NB4 (cell line): ENCODE data around the gene ZSWIM3.

Source experiments
- DNase-seq: peaks from one replicate; pipeline ENCODE4 v3.0.0; 2010; ENCODE audit warnings: low read depth
- H3K4me3 ChIP-seq: one replicate; pipeline ENCODE4 v1.5.1; 2011; ENCODE audit warnings: mild to moderate bottlenecking, low read depth, low read length, moderate library complexity
- MYC ChIP-seq: IDR thresholded peaks from 2 replicates; pipeline ENCODE4 v1.6.1; 2011; ENCODE audit warnings: low read depth, low read length
- POLR2A ChIP-seq: IDR thresholded peaks from 2 replicates; pipeline ENCODE4 v1.6.1; 2011; ENCODE audit warnings: mild to moderate bottlenecking; ENCODE audit not compliant: insufficient read length; ENCODE audit errors: extremely low read depth
- TF ChIP-seq, protein P1 (sequence below): IDR thresholded peaks from one replicate; pipeline ENCODE4 v1.5.1; 2012; ENCODE audit warnings: low read depth, low read length
- TF ChIP-seq, protein P2 (sequence below): IDR thresholded peaks from 2 replicates; pipeline ENCODE4 v1.6.1; 2011; ENCODE audit warnings: low read depth, low read length

Gene ZSWIM3

DNA sequence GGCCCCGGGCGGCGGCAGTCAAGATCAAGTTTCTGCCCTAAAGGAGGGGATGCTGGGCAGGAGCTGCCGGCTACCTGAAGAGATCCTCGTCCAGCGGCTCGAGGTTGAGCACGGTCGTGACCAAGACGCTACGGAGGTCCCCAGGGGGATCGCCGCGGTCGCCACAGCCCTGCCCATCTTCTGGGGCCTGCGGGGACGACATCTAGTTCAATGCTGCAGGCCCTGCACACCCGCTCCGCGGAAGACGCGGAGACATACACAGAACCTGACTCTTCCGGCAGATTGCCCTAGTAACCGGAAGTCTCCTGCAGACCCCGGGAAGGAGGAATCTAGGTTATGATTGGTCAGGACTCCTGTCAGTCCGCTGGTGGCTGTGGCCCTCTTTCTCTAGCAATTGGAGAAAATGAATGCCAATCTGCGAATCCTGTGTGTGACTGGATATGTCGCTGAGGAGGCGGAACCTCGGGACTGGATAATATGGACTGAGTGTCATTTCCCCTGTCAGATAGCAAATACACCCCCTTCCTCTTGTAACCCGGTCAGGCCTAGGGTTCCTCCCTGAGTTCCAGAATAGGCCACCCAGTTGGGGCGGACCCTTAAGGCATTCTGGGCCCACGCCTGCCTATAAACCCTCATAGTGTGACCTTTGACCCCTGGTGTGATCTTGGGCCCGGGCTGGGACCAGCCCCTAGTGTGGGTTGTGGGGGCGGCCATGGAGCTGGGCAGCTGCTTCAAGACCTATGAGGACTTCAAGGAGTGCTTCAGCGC lies at the start of gene ZSWIM3, which contains the start of gene ACOT8:
TSS of gene ZSWIM3 (plus strand) at position 501 of the 768 bp plus-strand sequence. CDS start at position 713, 212 bp downstream.
TSS of gene ACOT8 (minus strand) at position 279 of the 768 bp plus-strand sequence. CDS start at position 202, 77 bp downstream.
- H3K4me3 ChIP-seq: peak within 1 kb of the TSS; percentile 90
- peak; percentile 100 for DNase-seq
- TF ChIP-seq POLR2A (peak; percentile 80), MYC (peak; percentile 18; the same call in 1 of the 2 replicates)
- TF ChIP-seq, protein P1, sequence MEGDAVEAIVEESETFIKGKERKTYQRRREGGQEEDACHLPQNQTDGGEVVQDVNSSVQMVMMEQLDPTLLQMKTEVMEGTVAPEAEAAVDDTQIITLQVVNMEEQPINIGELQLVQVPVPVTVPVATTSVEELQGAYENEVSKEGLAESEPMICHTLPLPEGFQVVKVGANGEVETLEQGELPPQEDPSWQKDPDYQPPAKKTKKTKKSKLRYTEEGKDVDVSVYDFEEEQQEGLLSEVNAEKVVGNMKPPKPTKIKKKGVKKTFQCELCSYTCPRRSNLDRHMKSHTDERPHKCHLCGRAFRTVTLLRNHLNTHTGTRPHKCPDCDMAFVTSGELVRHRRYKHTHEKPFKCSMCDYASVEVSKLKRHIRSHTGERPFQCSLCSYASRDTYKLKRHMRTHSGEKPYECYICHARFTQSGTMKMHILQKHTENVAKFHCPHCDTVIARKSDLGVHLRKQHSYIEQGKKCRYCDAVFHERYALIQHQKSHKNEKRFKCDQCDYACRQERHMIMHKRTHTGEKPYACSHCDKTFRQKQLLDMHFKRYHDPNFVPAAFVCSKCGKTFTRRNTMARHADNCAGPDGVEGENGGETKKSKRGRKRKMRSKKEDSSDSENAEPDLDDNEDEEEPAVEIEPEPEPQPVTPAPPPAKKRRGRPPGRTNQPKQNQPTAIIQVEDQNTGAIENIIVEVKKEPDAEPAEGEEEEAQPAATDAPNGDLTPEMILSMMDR: no peak
- TF ChIP-seq, protein P2, sequence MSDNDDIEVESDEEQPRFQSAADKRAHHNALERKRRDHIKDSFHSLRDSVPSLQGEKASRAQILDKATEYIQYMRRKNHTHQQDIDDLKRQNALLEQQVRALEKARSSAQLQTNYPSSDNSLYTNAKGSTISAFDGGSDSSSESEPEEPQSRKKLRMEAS: 0 out of 2 replicates have a peak, but pooled peaks have one; percentile 3

DNA sequence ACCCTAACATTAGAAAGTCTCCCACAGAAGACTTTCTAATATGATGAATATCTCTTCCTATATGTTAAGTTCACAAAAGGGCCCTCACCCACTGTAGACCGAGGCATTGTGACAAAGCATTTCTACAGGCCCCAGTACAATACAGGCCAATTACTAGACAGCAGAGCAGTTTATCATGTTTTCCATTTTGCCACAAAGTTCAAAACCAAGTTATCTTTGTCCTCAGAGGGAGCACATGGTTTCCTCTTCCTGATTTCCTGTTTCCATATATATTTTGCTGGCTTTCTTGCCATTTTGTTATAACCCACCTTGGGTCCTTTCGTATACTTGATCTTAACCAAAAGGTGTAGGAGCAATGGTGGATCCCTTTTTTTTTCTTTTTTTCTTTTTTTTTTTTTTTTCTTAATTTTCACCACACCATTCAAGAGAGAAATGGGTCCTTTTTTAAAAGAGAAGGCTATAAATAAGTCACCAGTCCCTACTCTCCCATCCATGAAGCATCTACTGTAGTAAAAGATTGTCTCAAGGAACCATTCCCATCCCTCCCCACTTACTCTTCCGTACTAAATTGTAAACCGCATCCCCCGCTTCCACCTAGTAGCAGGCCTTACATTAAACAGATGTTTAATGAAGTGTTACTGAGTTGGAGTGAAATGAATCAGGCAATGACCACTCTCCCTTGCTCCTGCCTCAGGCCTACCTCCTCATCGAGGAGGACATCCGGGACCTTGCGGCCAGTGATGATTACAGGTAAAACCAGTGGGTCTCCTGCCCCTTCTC lies 47.0 kb upstream of the ZSWIM3 start:
- TF ChIP-seq, protein P2: no peak
- TF ChIP-seq, protein P1: no peak
- no peak for TF ChIP-seq POLR2A
- no peak overlapping the region for H3K4me3 ChIP-seq
- no peak for DNase-seq

DNA sequence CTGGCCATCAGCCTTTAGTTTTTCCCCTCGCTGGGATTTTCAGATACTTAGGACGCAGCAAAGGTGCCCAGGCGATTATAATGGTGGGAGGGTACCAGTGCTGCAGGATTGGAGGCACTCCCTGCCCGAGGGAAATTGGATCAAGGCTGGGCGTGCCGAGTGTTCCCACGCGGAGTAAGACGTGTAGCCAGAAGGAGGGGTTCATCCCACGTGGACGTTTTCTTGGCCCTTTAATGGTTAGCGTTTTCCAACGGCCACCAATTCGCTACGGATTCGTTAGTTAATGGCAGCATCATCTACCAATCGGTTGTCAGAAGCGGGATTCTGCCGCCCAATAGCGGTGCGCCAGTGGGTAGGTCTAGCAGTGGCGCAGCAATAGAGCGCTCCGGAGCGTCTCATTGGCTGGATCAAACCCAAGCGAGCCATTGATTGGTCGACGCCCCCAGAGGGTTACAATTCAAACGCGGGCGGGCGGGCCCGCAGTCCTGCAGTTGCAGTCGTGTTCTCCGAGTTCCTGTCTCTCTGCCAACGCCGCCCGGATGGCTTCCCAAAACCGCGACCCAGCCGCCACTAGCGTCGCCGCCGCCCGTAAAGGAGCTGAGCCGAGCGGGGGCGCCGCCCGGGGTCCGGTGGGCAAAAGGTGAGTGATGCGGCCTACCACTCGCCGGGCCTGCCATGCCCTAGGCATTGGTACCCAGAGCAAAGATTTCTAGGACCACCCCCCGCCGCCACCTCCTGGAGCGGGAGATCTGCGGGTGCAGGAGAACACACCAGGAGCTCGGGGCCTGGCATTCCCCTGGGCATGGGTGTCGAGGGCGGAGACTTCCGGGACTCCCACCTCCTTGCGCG lies 45.0 kb upstream of the ZSWIM3 start, which contains the start of gene UBE2C:
TSS of gene UBE2C (plus strand) at position 488 of the 849 bp plus-strand sequence. CDS start at position 540, 52 bp downstream.
- peak; percentile 67 for DNase-seq
- TF ChIP-seq MYC: peak; percentile 36; the same call in 1 of the 2 replicates
- TF ChIP-seq, protein P1: no peak
- TF ChIP-seq, protein P2: peak; percentile 78
- peak within 1 kb of the TSS; percentile 49 for H3K4me3 ChIP-seq

DNA sequence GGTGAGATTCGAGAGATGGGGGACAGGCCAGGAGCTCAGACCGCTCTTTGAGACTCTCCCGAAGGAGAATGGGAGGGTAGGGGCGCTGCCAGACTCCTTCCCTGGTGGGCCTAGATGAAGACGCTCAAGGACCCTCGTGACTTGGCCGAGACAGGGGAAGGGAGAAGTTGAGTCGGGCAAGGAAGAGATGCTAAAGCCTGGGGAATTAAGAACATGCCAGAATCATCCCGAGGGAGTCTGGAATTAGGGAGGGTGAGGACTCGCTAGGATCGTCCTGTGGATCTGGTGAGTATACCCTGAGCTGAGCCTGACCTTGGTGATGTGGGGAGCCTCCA lies 44.4 kb upstream of the ZSWIM3 start:
- no peak for DNase-seq
- peak overlapping the region; percentile 49 for H3K4me3 ChIP-seq
- TF ChIP-seq, protein P2: no peak
- TF ChIP-seq, protein P1: no peak
- TF ChIP-seq MYC: no peak
- TF ChIP-seq POLR2A: no peak

DNA sequence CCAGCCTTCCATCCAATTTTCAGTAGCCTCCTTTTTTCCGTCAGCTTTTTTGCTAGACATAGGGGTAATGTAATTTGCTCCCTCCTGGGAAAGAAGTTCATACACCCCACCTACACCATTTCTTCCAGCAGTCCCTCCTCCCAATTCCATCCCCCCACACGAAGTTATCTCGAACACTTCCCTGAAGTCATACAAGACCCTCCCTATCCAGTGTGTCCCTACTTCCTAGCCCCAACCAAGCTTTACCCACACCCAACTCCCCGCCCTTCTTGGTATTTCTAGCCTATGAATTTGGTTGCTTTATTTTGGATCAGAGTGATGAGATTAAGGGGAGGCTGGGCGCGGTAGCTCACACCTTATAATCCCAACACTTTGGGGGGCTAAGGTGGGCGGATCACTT lies 43.9 kb upstream of the ZSWIM3 start:
- TF ChIP-seq, protein P2: no peak
- TF ChIP-seq, protein P1: no peak
- TF ChIP-seq POLR2A (no peak), MYC (no peak)

More for the DNA sequence above, 43.9 kb upstream of the ZSWIM3 start:
- H3K4me3 ChIP-seq: peak overlapping the region; percentile 49
- DNase-seq: no peak
